HepG2 (cell line): ENCODE data around the gene CEACAM21. TPM values are rescaled to one million over a fixed set of nuclear protein-coding genes. Genes with fewer than 3 reads are reported as not detected.

Experiments
- ARHGAP35 ChIP-seq: sonication (generic); formaldehyde crosslinking; IDR thresholded peaks from 2 replicates; pipeline ENCODE4 v1.9.0; 2022; ENCODE audit warnings: mild to moderate bottlenecking, inconsistent platforms, moderate library complexity, missing genetic modification reagents, borderline replicate concordance
- CCAR2 ChIP-seq: fragments of 200-400 bp; formaldehyde crosslinking; optimal IDR thresholded peaks from 2 replicates; pipeline ENCODE3; 2018; ENCODE audit warnings: low read depth, mild to moderate bottlenecking, low read length, moderate library complexity
- CREM ChIP-seq, 2 experiments: sonication (generic) in 1 of 2; formaldehyde crosslinking in 1 of 2; IDR thresholded peaks; 2 replicates each; pipeline versions ENCODE4 v1.4.0 to v1.6.1; 2016 to 2020; ENCODE audit warnings: antibody characterized with exemption in 1 of 2, mild to moderate bottlenecking in 1 of 2, missing genetic modification reagents in 1 of 2
- ERF ChIP-seq: IDR thresholded peaks from 2 replicates; pipeline ENCODE4 v1.6.1; 2018; ENCODE audit warnings: missing biosample characterization, missing genetic modification reagents
- MLLT10 ChIP-seq: sonication (generic); formaldehyde crosslinking; IDR thresholded peaks from 2 replicates; pipeline ENCODE4 v1.4.0; 2020; ENCODE audit warnings: missing genetic modification reagents
- RAD21 ChIP-seq: fragments of 450-650 bp; formaldehyde crosslinking; IDR thresholded peaks from 2 replicates; pipeline ENCODE4 v1.5.0; 2020; ENCODE audit warnings: mild to moderate bottlenecking
- RAD51 ChIP-seq: fragments of 450-650 bp; IDR thresholded peaks from 2 replicates; pipeline ENCODE4 v1.6.1; 2016; ENCODE audit warnings: borderline replicate concordance
- RBAK ChIP-seq: sonication (generic); formaldehyde crosslinking; IDR thresholded peaks from 2 replicates; pipeline ENCODE4 v1.5.1; 2020; ENCODE audit warnings: mild to moderate bottlenecking, missing genetic modification reagents
- STAG1 ChIP-seq: sonication (generic); formaldehyde crosslinking; IDR thresholded peaks from 2 replicates; pipeline ENCODE4 v1.4.0; 2020; ENCODE audit warnings: missing genetic modification reagents
- TCF12 ChIP-seq, 2 experiments: fragments of 450-650 bp in 1 of 2; sonication (generic) in 1 of 2; formaldehyde crosslinking in 1 of 2; IDR thresholded peaks; 2 replicates each; pipeline versions ENCODE4 v1.6.1 to v1.8.0; 2017 to 2022; ENCODE audit warnings: antibody characterized with exemption in 1 of 2, mild to moderate bottlenecking in 1 of 2, missing genetic modification reagents in 1 of 2, moderate library complexity in 1 of 2
- TEAD3 ChIP-seq: optimal IDR thresholded peaks from 2 replicates; pipeline ENCODE3; 2016; ENCODE audit warnings: borderline replicate concordance
- XBP1 ChIP-seq: sonication (generic); formaldehyde crosslinking; IDR thresholded peaks from 2 replicates; pipeline ENCODE4 v1.5.0; 2020; ENCODE audit warnings: missing genetic modification reagents
- ZBTB21 ChIP-seq: sonication (generic); formaldehyde crosslinking; IDR thresholded peaks from 2 replicates; pipeline ENCODE4 v1.4.0; 2020; ENCODE audit warnings: missing genetic modification reagents
- ZNF138 ChIP-seq: sonication (generic); formaldehyde crosslinking; IDR thresholded peaks from 2 replicates; pipeline ENCODE4 v1.5.0; 2020; ENCODE audit warnings: mild to moderate bottlenecking, low read depth, missing genetic modification reagents
- ZNF350 ChIP-seq: sonication (generic); formaldehyde crosslinking; IDR thresholded peaks from 2 replicates; pipeline ENCODE4 v1.4.0; 2020; ENCODE audit warnings: mild to moderate bottlenecking, low read depth, missing genetic modification reagents, borderline replicate concordance
- ZNF468 ChIP-seq: sonication (generic); formaldehyde crosslinking; IDR thresholded peaks from 2 replicates; pipeline ENCODE4 v1.8.0; 2022; ENCODE audit warnings: mild to moderate bottlenecking, moderate library complexity, missing genetic modification reagents
- ZNF556 ChIP-seq: sonication (generic); formaldehyde crosslinking; IDR thresholded peaks from 2 replicates; pipeline ENCODE4 v1.4.0; 2020; ENCODE audit warnings: mild to moderate bottlenecking, missing genetic modification reagents, borderline replicate concordance
- polyA plus RNA-seq, 8 experiments: library from polyadenylated mRNA; depleted of rRNA in 3 of 8; stranded (reverse) in 7 of 8; unstranded in 1 of 8; fragments of >200 nt; fragmentation: Illumina TruSeq in 4 of 8; extraction: Trizol in 4 of 8; gene quantifications; 2 replicates each; pipeline versions ENCODE4 v1.2.1 to v1.2.3, GENCODE V29; 2011 to 2016; ENCODE audit warnings: low read depth in 4 of 8, missing spikeins in 1 of 8, mixed read lengths in 1 of 8; ENCODE audit not compliant: insufficient read depth in 1 of 8
- total RNA-seq, 5 experiments: library from RNA; depleted of rRNA; stranded (reverse); fragments of >200 nt; fragmentation: Illumina TruSeq; extraction: Trizol; gene quantifications; 2 replicates each; pipeline ENCODE4 v1.2.3, GENCODE V29; 2016; ENCODE audit warnings: low read depth in 1 of 5
- TF ChIP-seq, protein P1 (sequence below): sonication (generic); formaldehyde crosslinking; IDR thresholded peaks from 2 replicates; pipeline ENCODE4 v1.5.0; 2020; ENCODE audit warnings: mild to moderate bottlenecking, missing genetic modification reagents, moderate library complexity
- TF ChIP-seq, protein P2 (sequence below): sonication (generic); formaldehyde crosslinking; IDR thresholded peaks from 2 replicates; pipeline ENCODE4 v1.4.0; 2020; ENCODE audit warnings: missing genetic modification reagents
- TF ChIP-seq, protein P3 (sequence below): sonication (generic); formaldehyde crosslinking; IDR thresholded peaks from 2 replicates; pipeline ENCODE4 v1.9.0; 2022; ENCODE audit warnings: missing genetic modification reagents, mild to moderate bottlenecking, borderline replicate concordance
- TF ChIP-seq, protein P4 (sequence below): sonication (generic); formaldehyde crosslinking; conservative IDR thresholded peaks from 2 replicates; pipeline ENCODE4 v1.4.0; 2020; ENCODE audit warnings: missing genetic modification reagents
- TF ChIP-seq, protein P5 (sequence below): sonication (generic); formaldehyde crosslinking; IDR thresholded peaks from 2 replicates; pipeline ENCODE4 v1.4.0; 2020; ENCODE audit warnings: mild to moderate bottlenecking, missing genetic modification reagents

Gene CEACAM21
- total and polyA plus RNA-seq, 2 of the 13 experiments (the other 11 are each of a cell fraction or from before 2014, with no cell fraction given) = 0.05 TPM; not detected in 1

DNA sequence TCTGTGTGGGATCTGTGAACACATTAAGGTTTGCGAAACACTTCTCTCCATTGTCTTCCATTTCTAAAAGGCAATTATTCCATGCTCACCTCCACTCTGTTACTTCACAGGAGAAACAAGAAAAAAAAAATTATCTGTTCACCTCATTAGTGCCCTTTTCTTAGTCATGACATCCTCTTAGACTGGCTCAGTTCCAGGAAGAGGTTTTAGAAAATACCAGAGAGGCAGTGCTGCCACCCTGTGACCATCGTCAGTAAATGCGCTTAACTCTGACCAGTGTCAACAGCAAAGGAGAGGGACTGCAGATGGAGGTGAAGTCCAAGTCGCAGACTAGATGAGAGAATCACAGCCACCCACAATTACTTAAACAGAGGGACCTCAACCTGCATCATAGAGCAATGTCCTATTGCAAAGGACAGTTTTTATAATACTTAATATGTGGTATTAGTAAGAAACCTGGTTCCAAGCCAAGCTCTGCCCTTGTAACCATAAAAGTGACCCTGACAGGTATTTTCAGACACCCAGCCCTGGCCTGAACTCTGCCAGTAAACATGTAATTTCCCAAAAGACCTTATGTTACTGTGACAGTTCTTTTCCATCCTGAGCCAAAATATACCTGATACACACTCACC is 19.4 kb downstream of the CEACAM21 start (continued):
- TF ChIP-seq, protein P1, sequence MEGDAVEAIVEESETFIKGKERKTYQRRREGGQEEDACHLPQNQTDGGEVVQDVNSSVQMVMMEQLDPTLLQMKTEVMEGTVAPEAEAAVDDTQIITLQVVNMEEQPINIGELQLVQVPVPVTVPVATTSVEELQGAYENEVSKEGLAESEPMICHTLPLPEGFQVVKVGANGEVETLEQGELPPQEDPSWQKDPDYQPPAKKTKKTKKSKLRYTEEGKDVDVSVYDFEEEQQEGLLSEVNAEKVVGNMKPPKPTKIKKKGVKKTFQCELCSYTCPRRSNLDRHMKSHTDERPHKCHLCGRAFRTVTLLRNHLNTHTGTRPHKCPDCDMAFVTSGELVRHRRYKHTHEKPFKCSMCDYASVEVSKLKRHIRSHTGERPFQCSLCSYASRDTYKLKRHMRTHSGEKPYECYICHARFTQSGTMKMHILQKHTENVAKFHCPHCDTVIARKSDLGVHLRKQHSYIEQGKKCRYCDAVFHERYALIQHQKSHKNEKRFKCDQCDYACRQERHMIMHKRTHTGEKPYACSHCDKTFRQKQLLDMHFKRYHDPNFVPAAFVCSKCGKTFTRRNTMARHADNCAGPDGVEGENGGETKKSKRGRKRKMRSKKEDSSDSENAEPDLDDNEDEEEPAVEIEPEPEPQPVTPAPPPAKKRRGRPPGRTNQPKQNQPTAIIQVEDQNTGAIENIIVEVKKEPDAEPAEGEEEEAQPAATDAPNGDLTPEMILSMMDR (CRISPR knock-in tag) = peak; percentile 73
- TF ChIP-seq MLLT10 (CRISPR knock-in tag) = no peak
- TF ChIP-seq XBP1 (CRISPR knock-in tag) = no peak
- TF ChIP-seq ZNF556 = no peak
- no peak for TF ChIP-seq RAD51
- TF ChIP-seq, protein P2, sequence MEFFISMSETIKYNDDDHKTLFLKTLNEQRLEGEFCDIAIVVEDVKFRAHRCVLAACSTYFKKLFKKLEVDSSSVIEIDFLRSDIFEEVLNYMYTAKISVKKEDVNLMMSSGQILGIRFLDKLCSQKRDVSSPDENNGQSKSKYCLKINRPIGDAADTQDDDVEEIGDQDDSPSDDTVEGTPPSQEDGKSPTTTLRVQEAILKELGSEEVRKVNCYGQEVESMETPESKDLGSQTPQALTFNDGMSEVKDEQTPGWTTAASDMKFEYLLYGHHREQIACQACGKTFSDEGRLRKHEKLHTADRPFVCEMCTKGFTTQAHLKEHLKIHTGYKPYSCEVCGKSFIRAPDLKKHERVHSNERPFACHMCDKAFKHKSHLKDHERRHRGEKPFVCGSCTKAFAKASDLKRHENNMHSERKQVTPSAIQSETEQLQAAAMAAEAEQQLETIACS (CRISPR knock-in tag) = no peak
- peak; percentile 17; the same call in 1 of the 2 replicates for TF ChIP-seq RAD21 (CRISPR knock-in tag)
- TF ChIP-seq ZNF468 (CRISPR knock-in tag) = no peak
- no peak for TF ChIP-seq ZNF138 (CRISPR knock-in tag)
- TF ChIP-seq CCAR2 = no peak
- TF ChIP-seq ERF (CRISPR knock-in tag) = no peak
- peak; percentile 85 for TF ChIP-seq TEAD3 (CRISPR knock-in tag)
- no peak for TF ChIP-seq RBAK
- TF ChIP-seq, protein P3, sequence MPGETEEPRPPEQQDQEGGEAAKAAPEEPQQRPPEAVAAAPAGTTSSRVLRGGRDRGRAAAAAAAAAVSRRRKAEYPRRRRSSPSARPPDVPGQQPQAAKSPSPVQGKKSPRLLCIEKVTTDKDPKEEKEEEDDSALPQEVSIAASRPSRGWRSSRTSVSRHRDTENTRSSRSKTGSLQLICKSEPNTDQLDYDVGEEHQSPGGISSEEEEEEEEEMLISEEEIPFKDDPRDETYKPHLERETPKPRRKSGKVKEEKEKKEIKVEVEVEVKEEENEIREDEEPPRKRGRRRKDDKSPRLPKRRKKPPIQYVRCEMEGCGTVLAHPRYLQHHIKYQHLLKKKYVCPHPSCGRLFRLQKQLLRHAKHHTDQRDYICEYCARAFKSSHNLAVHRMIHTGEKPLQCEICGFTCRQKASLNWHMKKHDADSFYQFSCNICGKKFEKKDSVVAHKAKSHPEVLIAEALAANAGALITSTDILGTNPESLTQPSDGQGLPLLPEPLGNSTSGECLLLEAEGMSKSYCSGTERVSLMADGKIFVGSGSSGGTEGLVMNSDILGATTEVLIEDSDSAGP (CRISPR knock-in tag) = no peak
- no peak for TF ChIP-seq ARHGAP35 (CRISPR knock-in tag)
- TF ChIP-seq, protein P4, sequence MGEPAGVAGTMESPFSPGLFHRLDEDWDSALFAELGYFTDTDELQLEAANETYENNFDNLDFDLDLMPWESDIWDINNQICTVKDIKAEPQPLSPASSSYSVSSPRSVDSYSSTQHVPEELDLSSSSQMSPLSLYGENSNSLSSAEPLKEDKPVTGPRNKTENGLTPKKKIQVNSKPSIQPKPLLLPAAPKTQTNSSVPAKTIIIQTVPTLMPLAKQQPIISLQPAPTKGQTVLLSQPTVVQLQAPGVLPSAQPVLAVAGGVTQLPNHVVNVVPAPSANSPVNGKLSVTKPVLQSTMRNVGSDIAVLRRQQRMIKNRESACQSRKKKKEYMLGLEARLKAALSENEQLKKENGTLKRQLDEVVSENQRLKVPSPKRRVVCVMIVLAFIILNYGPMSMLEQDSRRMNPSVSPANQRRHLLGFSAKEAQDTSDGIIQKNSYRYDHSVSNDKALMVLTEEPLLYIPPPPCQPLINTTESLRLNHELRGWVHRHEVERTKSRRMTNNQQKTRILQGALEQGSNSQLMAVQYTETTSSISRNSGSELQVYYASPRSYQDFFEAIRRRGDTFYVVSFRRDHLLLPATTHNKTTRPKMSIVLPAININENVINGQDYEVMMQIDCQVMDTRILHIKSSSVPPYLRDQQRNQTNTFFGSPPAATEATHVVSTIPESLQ (CRISPR knock-in tag) = no peak
- no peak for TF ChIP-seq ZBTB21 (CRISPR knock-in tag)
- TF ChIP-seq, protein P5, sequence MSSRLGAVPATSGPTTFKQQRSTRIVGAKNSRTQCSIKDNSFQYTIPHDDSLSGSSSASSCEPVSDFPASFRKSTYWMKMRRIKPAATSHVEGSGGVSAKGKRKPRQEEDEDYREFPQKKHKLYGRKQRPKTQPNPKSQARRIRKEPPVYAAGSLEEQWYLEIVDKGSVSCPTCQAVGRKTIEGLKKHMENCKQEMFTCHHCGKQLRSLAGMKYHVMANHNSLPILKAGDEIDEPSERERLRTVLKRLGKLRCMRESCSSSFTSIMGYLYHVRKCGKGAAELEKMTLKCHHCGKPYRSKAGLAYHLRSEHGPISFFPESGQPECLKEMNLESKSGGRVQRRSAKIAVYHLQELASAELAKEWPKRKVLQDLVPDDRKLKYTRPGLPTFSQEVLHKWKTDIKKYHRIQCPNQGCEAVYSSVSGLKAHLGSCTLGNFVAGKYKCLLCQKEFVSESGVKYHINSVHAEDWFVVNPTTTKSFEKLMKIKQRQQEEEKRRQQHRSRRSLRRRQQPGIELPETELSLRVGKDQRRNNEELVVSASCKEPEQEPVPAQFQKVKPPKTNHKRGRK = no peak
- no peak for TF ChIP-seq TCF12 (IDR thresholded peaks at IDR 0.05)
- TF ChIP-seq TCF12 (CRISPR knock-in tag; IDR thresholded peaks at IDR 0.05) = no peak
- peak; percentile 42; the same call in 1 of the 2 replicates for TF ChIP-seq STAG1
- TF ChIP-seq ZNF350 (CRISPR knock-in tag) = no peak
- no peak for TF ChIP-seq CREM (IDR thresholded peaks at IDR 0.05)
- no peak for TF ChIP-seq CREM (CRISPR knock-in tag; IDR thresholded peaks at IDR 0.05)
